ENCODE measurements around the gene THOC7.

THOC7 gene

GRCh38 chr3:63878394-63879060 is 14.9 kb upstream of the THOC7 start:
- DNase-seq: no peak

- DNase-seq: no peak
These were observed 14.3 kb upstream of the THOC7 start for GRCh38 chr3:63877737-63878393.

- DNase-seq: peak; percentile 18
These were observed 12.7 kb upstream of the THOC7 start for GRCh38 chr3:63876260-63876659.

GRCh38 chr3:63875510-63875909 is 11.9 kb upstream of the THOC7 start:
- DNase-seq: no peak

GRCh38 chr3:63874769-63875168 is 11.2 kb upstream of the THOC7 start:
- no peak for DNase-seq

DNA sequence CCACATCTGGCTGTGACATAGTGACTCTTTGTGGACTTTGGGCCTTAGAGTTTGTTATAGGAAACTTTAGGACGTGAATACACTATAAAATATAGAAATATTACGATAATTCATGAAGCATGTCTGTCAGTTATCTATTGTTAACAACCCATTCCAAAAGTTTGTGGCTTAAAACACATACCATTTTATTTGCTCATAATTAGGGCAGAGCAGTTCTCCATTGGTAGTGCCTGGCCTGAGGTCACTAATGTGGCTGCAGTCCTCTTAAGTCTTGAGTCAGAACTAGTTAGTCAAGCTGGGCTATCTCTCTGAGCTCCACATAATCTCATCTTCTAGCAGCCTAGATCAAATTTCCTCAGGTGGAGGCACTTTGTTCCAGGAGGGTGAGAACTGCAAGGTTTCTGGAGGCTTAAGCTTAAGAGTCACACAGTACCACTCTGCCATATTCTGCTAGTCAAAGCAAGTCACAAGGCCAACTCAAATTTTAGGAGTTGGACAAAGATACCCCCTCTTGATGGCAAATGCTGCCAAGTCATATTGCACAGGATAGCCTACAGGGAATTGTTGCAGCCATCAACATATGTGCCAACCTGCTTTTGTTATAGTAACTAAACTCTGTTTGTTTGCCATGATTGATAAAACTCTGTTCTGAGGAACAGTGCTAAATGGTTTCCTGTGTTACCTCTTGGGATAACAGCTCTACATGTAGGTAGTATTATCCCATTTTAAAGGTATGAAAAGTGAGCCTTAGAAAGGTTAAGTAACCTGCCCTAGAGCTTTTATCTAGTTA is 8.7 kb upstream of the THOC7 start:
- DNase-seq: peak; percentile 78

DNA sequence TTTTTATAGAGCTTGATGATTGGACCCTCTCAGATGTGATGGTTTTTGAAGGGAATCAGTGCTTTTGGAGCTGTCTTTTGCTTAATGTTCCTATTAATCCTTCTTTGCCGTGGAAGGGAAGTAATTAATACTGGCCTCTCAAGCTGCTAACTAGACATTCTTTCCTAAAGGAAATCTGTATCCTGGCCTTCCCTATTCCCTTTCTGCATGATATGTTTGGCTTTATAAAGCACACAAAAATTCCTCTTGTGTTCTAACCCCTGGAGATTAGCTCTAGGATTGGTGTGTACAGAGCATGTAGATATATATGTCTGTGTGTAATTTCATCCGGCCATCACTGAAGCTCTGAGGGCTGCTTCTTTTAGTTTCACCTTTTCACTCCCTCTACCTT is 7.0 kb upstream of the THOC7 start:
- DNase-seq: no peak

GRCh38 chr3:63869940-63870614 is 6.5 kb upstream of the THOC7 start:
- DNase-seq: no peak

DNA sequence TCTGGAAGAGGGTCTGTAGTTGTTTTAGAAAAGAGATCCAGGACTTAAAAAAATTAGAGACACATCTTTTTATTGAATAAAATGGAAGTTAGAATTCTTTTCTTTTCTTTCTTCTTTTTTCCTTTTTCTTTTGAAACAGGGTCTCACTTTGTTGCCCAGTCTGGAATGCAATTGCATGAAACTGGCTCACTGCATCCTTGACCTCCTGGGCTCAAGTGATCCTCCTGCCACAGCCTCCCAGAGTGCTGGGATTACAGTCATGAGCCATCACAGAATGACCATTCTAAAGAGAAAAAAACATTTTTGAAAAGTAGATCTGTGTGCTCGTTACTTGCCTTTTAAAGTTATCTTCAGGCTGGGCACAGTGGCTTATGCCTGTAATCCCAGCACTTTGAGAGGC is 3.6 kb upstream of the THOC7 start:
- no peak for DNase-seq

- no peak for DNase-seq
These were observed 1.3 kb upstream of the THOC7 start for GRCh38 chr3:63864965-63865327.

- no peak for DNase-seq
These were observed 681 bp upstream of the THOC7 start for GRCh38 chr3:63864008-63864964.

DNA sequence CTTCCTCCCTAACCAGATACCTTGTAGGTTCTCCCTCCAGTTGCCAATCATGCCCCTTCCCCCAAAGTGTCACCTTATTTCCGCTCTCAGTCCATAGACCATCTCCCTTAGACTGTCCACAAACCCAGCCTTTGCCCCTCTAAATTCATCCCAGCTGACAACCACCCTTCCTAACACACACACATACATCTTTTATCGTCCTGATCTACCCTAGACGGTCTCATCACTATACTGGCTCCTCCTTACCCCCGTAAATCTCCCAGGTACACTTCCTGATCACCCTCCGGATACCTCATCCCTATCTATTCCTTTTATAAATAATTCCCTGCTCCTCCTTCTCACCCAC is 828 bp downstream of the THOC7 start:
- DNase-seq: no peak

- DNase-seq: no peak
These were observed 2.3 kb downstream of the THOC7 start for GRCh38 chr3:63861306-63861705.

DNA sequence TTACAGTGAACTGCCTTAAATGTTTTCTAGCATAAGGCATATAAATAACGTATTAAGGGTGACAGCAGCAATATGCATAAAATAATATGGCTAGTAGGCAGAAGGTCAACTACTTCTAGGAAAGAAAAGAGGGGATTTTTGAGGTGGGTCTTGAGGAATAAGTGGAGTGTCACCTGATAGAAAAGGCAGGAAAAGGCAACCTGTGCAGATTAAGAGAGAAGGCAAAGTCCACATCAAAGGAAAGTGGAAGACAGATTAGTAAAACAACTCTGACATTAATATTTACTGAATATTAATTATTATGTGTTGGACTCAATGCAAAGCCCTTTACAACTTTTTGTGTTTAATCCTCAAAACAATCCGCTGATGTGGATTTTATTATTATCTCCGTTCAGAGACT is 2.8 kb downstream of the THOC7 start:
- DNase-seq: no peak

DNA sequence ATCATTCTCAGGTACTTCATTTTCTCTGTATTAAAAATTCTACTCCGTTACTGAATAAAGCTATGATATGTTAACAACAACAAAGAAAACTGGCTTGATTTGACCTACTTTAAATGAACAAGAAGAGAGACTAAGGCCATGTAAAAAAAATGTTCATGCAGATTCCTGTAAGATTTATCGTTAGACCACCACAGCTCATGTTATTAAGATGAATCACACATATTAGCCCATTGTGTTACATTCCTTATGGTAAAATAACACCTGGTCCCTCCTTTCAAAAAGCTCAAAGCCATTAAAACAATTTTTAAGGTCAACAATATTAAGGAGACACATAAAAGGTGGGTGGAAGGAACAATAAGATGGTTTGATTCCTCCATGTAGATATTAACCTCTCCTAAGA is 6.3 kb downstream of the THOC7 start:
- peak; percentile 42 for DNase-seq

DNA sequence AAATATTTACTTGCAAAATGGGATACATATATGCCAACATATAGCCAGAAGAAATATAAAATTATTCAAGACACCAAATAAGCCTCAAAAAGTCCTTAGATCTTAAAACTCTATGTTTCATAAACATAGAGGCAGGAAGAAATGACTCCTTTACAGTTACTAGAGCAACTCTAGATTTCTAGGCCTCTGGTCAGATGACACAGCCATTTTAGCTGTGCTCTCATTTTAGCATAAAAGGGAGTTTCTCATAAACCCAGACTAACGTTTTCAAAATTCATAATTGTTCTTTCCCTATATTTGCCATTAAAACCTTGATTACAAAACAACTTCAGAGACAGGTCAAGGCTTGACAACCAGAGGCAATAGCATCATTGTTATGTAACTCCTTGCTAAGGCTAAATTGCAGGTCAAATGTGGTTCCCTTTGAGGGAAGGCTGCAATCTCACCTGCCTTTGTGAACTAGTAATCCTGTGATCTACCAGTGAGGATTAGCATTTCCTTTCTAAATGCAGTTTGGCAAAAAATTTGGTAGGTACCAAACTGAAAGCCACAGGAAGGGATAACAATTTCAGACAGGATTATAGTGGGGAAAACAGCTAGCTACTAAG is 8.2 kb downstream of the THOC7 start:
- no peak for DNase-seq

DNA sequence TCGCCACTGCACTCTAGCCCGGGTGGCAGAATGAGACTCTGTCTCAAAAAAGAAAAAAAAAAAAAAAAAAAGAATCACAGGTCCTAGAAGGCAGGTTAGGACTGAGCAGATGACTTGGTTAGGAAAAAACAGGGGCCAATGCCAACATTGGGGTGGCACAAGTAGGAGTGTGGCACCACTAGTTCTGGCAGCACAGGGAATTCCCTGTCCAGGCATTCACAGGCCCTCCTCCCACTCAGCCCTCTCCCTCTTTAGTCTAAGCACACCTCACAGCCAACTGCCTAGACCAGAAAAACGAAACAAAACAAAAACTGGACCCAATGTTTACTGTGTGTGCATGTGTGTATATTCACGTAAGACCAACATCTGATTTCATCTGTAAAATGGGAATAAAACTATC is 10.5 kb downstream of the THOC7 start:
- DNase-seq: no peak

DNA sequence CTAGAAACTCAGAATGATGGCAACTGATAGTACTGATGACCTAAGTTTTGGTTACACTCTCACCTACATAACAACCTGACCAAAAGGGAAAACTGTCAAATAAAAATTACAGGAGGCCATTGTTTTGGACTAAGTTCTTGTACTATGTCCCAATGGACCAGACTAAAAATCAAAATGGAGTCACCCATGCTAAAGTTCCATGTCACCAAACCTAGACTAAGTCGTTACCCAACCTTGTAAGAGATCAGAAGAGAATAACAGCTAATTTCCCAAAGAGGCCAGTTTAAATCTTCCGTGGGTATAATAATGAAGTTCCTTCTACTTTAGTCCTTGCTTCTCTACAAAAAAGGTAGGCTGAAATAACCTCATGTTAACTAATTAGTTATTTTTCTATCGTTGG is 12.3 kb downstream of the THOC7 start:
- no peak for DNase-seq

GRCh38 chr3:63849175-63849574 is 14.4 kb downstream of the THOC7 start:
- no peak for DNase-seq

- DNase-seq: no peak
These were observed 15.7 kb downstream of the THOC7 start for GRCh38 chr3:63847718-63848450.

DNA sequence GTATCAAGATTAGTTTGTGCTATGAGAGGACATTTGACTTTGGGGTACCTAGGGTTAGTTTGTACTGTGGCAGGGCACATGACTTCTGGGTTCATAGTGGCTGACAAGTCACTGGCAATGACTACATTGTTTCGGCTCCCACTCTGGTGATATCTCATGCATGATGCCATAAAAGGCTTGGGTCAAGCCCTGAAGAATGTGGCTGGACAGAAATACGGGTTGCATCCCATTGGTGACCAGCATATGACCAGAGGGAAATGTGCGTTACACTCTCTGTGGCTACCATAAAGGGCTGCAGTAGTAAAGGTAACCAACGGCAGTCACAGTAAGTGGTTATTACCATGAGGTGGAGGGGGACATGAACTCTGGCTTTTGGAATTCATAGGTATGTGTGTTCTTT is 18.4 kb downstream of the THOC7 start:
- DNase-seq: no peak

Data from fibroblast of skin of abdomen (primary cell).